Activated naive CD4-positive, alpha-beta T cell treated with anti-CD3 and anti-CD28 coated beads, Interleukin-2, amount 10 ng/mL, durations not matched to agents 7 days and 5 days (primary cell): ENCODE data around the gene CAMTA1.

ENCODE experiments used
- CTCF ChIA-PET: fragments of 350-600 bp; sonication (Branson Sonifier 250); formaldehyde crosslinking; loops from one replicate; lab custom pipeline; 2021; ENCODE audit warnings: antibody characterized with exemption; lab: Charles Lee
- DNase-seq: peaks from one replicate; pipeline ENCODE4 v3.0.0-alpha.2; 2020
- H3K27ac Mint-ChIP-seq: one replicate; pipeline ENCODE4 v1.8.0; 2021; ENCODE audit warnings: mild to moderate bottlenecking, moderate library complexity, mixed read lengths
- H3K27me3 Mint-ChIP-seq: one replicate; pipeline ENCODE4 v1.8.0; 2021; ENCODE audit warnings: mild to moderate bottlenecking, mixed read lengths
- H3K36me3 Mint-ChIP-seq: one replicate; pipeline ENCODE4 v1.8.0; 2021; ENCODE audit warnings: mixed read lengths
- H3K4me1 Mint-ChIP-seq: one replicate; pipeline ENCODE4 v1.8.0; 2021; ENCODE audit warnings: mixed read lengths
- H3K4me3 Mint-ChIP-seq: one replicate; pipeline ENCODE4 v1.8.0; 2021; ENCODE audit warnings: mild to moderate bottlenecking, moderate library complexity, mixed read lengths
- H3K9me3 Mint-ChIP-seq: one replicate; pipeline ENCODE4 v1.8.0; 2021; ENCODE audit warnings: mixed read lengths

The CAMTA1 gene

GRCh38 chr1:7442918-7443317, 657.7 kb downstream of the CAMTA1 start:
- no peak overlapping the region for H3K27ac Mint-ChIP-seq
- no peaks in the 10 kb centered on the region for H3K36me3 Mint-ChIP-seq

DNA sequence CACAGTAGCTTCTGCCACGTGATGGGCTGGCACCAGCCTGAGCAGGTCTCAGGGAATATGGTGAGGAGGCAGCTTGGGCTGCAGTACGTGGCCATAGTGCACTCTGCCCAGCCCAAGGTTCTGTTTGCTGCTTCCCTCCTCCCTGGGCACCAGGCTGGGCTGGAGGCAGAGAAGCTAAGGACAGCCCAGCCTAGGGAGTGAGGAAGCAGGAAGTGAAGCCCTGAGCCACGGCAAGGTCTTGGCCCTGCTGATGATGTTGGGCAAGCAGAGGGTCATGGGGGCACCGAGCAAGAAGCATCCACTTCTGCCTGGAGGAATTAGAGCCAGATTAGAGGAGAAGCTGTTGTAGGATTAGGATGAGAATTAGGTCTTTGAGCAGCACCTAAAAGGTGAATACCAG, 659.1 kb downstream of the CAMTA1 start:
- no peak overlapping the region for H3K27ac Mint-ChIP-seq
- H3K4me1 Mint-ChIP-seq, result no peaks in the 10 kb centered on the region
- H3K27me3 Mint-ChIP-seq, result no peaks in the 10 kb centered on the region
- CTCF ChIA-PET, result no interaction called here
- no peak for DNase-seq
- no peak overlapping the region for H3K4me3 Mint-ChIP-seq
- H3K9me3 Mint-ChIP-seq, result no peaks in the 10 kb centered on the region
- H3K36me3 Mint-ChIP-seq, result no peaks in the 10 kb centered on the region

More at GRCh38 chr1:7442918-7443317, 657.7 kb downstream of the CAMTA1 start:
- CTCF ChIA-PET, result no interaction called here
- no peak overlapping the region for H3K4me3 Mint-ChIP-seq
- no peaks in the 10 kb centered on the region for H3K9me3 Mint-ChIP-seq
- H3K27me3 Mint-ChIP-seq, result no peaks in the 10 kb centered on the region
- no peak for DNase-seq
- no peaks in the 10 kb centered on the region for H3K4me1 Mint-ChIP-seq

- no peaks in the 10 kb centered on the region for H3K9me3 Mint-ChIP-seq
- no peaks in the 10 kb centered on the region for H3K4me1 Mint-ChIP-seq
- no peak overlapping the region for H3K27ac Mint-ChIP-seq
- no peaks in the 10 kb centered on the region for H3K27me3 Mint-ChIP-seq
- no peak for DNase-seq
- H3K4me3 Mint-ChIP-seq, result no peak overlapping the region
- H3K36me3 Mint-ChIP-seq, result no peaks in the 10 kb centered on the region
- CTCF ChIA-PET, result no interaction called here
Observed at GRCh38 chr1:7447093-7447492, 661.8 kb downstream of the CAMTA1 start.

DNA sequence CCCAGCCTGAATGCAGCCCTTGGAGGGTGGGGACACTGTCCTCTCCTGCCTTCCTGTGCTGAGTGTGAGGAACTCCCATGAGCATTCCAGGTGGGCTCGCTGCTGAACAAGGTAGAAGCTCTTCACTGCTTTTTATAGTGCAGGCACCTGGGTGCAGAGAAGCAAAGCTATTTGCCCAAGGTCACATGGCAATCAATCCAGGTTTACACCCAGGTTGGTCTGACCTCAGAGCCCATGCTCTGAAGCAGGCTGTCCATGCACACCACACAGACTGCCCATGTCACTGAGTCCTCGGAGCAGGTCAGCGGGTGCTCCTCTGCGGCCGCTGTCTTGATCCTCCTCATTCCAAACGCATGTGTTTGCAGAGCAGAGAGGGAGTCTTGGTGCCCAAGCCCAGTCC, 662.5 kb downstream of the CAMTA1 start:
- Mint-ChIP-seq H3K36me3 (no peaks in the 10 kb centered on the region), H3K4me1 (no peaks in the 10 kb centered on the region), H3K9me3 (no peaks in the 10 kb centered on the region), H3K27me3 (no peaks in the 10 kb centered on the region), H3K4me3 (no peak overlapping the region), H3K27ac (no peak overlapping the region)
- CTCF ChIA-PET, result no interaction called here
- DNase-seq, result no peak

DNA sequence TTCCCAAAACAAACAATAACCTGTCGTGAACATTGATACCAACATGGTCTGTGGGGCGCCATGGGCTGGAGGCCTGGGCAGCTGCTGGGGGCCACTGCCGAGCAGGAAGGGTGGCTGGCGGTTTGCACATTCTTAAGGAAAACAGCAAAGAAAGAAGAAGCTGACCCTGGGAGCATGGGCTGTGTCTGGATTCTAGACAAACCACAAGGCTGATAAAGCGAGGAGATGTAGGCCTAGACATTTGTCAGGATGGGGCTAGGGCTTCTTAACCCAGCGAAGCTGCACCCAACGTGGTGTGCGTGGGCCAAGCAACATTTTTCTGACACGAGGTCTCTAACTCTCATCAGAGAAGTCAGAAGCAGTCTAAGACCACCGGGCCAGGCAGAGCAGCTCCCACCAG, 663.7 kb downstream of the CAMTA1 start:
- CTCF ChIA-PET, result interaction anchor here (0.6 kb wide), 1 partner anchor 56 kb away, joined by 4 read pairs; no protein-coding TSS in a partner anchor
- Mint-ChIP-seq H3K4me1 (no peaks in the 10 kb centered on the region), H3K27me3 (no peaks in the 10 kb centered on the region), H3K36me3 (no peaks in the 10 kb centered on the region), H3K4me3 (no peak overlapping the region), H3K27ac (no peak overlapping the region), H3K9me3 (no peaks in the 10 kb centered on the region)
- DNase-seq, result no peak

GRCh38 chr1:7449750-7450149, 664.5 kb downstream of the CAMTA1 start:
- no peaks in the 10 kb centered on the region for H3K4me1 Mint-ChIP-seq
- peaks cover 4% of the 10 kb centered on the region for H3K27me3 Mint-ChIP-seq
- H3K27ac Mint-ChIP-seq, result no peak overlapping the region
- H3K9me3 Mint-ChIP-seq, result no peaks in the 10 kb centered on the region
- H3K4me3 Mint-ChIP-seq, result no peak overlapping the region
- no peaks in the 10 kb centered on the region for H3K36me3 Mint-ChIP-seq
- DNase-seq, result no peak
- CTCF ChIA-PET, result interaction anchor here (0.6 kb wide), 1 partner anchor 56 kb away, joined by 4 read pairs; no protein-coding TSS in a partner anchor

GRCh38 chr1:7450838-7451237, 665.6 kb downstream of the CAMTA1 start:
- CTCF ChIA-PET, result no interaction called here
- Mint-ChIP-seq H3K27me3 (peaks cover 4% of the 10 kb centered on the region), H3K4me3 (no peak overlapping the region), H3K27ac (no peak overlapping the region), H3K9me3 (no peaks in the 10 kb centered on the region), H3K36me3 (no peaks in the 10 kb centered on the region), H3K4me1 (no peaks in the 10 kb centered on the region)
- no peak for DNase-seq

GRCh38 chr1:7453038-7453437, 667.8 kb downstream of the CAMTA1 start:
- CTCF ChIA-PET, result no interaction called here
- no peak overlapping the region for H3K27ac Mint-ChIP-seq
- peaks cover 5% of the 10 kb centered on the region for H3K27me3 Mint-ChIP-seq
- H3K9me3 Mint-ChIP-seq, result no peaks in the 10 kb centered on the region
- no peaks in the 10 kb centered on the region for H3K4me1 Mint-ChIP-seq
- H3K4me3 Mint-ChIP-seq, result no peak overlapping the region
- H3K36me3 Mint-ChIP-seq, result no peaks in the 10 kb centered on the region
- DNase-seq, result no peak

DNA sequence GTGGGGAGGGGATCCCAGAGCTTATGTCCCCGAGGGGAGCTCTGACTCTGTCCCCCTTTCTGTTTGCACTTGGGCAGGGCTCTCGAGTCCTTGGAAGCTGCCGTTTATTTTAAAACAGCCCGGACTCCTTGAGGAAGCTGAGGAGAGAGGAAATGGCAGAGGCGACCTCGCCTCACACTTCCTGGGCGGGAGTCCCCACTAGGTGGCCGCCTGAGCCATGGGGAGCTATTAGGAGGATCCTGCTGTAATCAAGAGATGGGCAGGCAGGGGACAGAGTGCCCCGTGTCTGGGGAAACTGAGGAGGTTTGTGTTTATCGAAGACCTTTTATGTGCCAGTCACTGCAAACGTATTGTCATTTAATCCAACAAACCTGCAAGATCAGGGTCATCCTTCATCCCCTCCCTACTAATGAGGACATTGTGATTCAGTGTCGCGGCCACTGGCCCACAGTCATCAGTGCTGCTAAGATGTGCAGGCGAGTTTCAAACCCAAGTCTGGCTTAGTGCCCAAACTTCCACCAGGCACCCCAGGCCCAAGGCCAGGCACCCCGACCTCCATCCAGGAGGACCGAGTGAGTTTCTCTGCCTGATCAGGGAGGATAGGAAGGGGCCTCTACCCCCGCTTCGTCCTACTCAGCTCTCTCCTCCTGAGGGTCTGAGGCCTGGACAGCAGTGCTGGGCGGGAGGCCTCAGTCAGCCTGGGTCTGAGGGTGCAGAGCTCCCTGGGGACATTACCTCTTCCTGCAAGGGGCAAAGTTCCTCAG, 669.0 kb downstream of the CAMTA1 start:
- H3K9me3 Mint-ChIP-seq, result no peaks in the 10 kb centered on the region
- H3K27ac Mint-ChIP-seq, result no peak overlapping the region
- CTCF ChIA-PET, result no interaction called here
- no peak for DNase-seq
- peaks cover 8% of the 10 kb centered on the region for H3K27me3 Mint-ChIP-seq
- no peaks in the 10 kb centered on the region for H3K36me3 Mint-ChIP-seq
- H3K4me3 Mint-ChIP-seq, result no peak overlapping the region
- no peaks in the 10 kb centered on the region for H3K4me1 Mint-ChIP-seq

GRCh38 chr1:7454895-7455784, 669.9 kb downstream of the CAMTA1 start:
- no peaks in the 10 kb centered on the region for H3K4me1 Mint-ChIP-seq
- CTCF ChIA-PET, result interaction anchor here (0.7 kb wide), 1 partner anchor 235 kb away, joined by 3 read pairs; no protein-coding TSS in a partner anchor
- no peak overlapping the region for H3K27ac Mint-ChIP-seq
- no peak overlapping the region for H3K4me3 Mint-ChIP-seq
- H3K9me3 Mint-ChIP-seq, result no peaks in the 10 kb centered on the region
- no peaks in the 10 kb centered on the region for H3K36me3 Mint-ChIP-seq
- DNase-seq, result no peak
- peaks cover 12% of the 10 kb centered on the region for H3K27me3 Mint-ChIP-seq

GRCh38 chr1:7455796-7456721, 670.8 kb downstream of the CAMTA1 start:
- no peaks in the 10 kb centered on the region for H3K9me3 Mint-ChIP-seq
- CTCF ChIA-PET, result interaction anchor here (0.7 kb wide), 1 partner anchor 236 kb away, joined by 3 read pairs; no protein-coding TSS in a partner anchor
- H3K36me3 Mint-ChIP-seq, result no peaks in the 10 kb centered on the region
- DNase-seq, result no peak
- H3K4me1 Mint-ChIP-seq, result no peaks in the 10 kb centered on the region
- H3K27me3 Mint-ChIP-seq, result peaks cover 12% of the 10 kb centered on the region
- no peak overlapping the region for H3K4me3 Mint-ChIP-seq
- H3K27ac Mint-ChIP-seq, result no peak overlapping the region

DNA sequence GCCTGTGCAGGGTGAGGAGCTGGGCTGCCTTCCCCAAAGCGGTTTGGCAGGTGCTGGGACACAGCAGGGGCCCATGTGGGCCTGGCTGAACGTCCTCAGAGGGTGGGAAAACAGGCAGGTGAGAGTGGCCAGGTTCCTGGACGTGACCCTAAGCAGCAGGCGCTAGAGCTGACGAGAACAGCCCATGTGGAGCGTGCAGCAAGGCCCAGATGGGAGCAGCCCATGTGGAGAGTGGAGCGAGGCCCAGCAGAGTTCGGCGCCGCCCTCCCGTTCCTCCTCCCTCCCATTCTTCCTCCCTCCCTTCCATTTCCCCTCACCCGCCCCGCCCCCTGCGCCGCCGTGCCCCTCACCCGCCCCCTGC, 671.4 kb downstream of the CAMTA1 start:
- H3K27ac Mint-ChIP-seq, result no peak overlapping the region
- DNase-seq, result no peak
- CTCF ChIA-PET, result no interaction called here
- no peaks in the 10 kb centered on the region for H3K9me3 Mint-ChIP-seq
- no peaks in the 10 kb centered on the region for H3K36me3 Mint-ChIP-seq
- peaks cover 12% of the 10 kb centered on the region for H3K27me3 Mint-ChIP-seq
- H3K4me3 Mint-ChIP-seq, result no peak overlapping the region
- H3K4me1 Mint-ChIP-seq, result no peaks in the 10 kb centered on the region

DNA sequence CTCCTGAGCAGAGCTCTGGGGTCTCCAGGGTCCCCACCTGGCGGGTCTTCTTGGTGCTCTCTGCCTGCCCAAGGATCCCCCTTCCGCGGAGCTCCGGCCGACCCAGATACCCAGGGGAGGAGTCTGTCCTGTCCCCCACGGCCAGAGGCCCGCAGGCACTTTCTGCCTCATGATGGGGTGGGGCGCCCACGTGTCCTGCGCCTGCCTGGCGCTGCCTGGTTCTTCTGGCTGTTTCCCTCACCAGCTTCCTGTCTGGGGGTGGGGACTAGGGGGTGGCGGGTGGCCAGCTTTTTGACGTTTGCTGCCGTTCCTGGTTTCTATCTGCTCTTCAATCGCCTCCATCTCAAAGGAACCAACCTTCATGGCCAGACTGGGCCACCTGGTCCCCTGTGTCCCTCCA, 672.6 kb downstream of the CAMTA1 start:
- Mint-ChIP-seq H3K9me3 (no peaks in the 10 kb centered on the region), H3K4me1 (no peaks in the 10 kb centered on the region), H3K27me3 (peaks cover 12% of the 10 kb centered on the region), H3K36me3 (no peaks in the 10 kb centered on the region), H3K27ac (no peak overlapping the region), H3K4me3 (no peak overlapping the region)
- DNase-seq, result no peak
- CTCF ChIA-PET, result no interaction called here

DNA sequence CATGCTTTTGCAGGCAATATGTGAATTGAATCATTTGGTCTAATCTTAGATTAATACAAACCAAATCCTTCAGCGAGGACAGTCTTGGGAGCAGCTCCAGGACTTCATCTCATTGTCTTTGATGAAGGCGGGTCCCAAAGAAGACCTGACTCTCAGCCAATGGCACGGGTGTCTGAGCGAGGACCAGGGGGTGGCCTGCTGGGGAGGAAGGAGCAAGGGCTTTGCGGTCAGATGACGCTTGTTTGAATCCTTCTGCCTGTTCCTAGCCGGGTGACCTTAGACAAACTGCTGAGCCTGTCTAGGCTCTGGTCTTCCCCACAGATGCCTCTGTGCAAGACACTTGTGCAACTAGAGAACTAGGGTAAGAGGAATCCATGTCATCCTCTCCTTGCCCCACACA, 673.7 kb downstream of the CAMTA1 start:
- CTCF ChIA-PET, result no interaction called here
- Mint-ChIP-seq H3K9me3 (no peaks in the 10 kb centered on the region), H3K4me1 (no peaks in the 10 kb centered on the region), H3K27me3 (peaks cover 12% of the 10 kb centered on the region), H3K36me3 (no peaks in the 10 kb centered on the region), H3K27ac (no peak overlapping the region), H3K4me3 (no peak overlapping the region)
- DNase-seq, result no peak
